HCT116 (cell line): Measurements from ENCODE around the gene GTF3C4. TPM values are rescaled to one million over a fixed set of nuclear protein-coding genes. Genes with fewer than 3 reads are reported as not detected.

ENCODE experiments used
- ATAC-seq: fragments of 200-7000 bp; cut with Tn5 transposase; 2 replicates; pipeline ENCODE4 v1.9.1; 2020; ENCODE audit warnings: mild to moderate bottlenecking, moderate library complexity
- BruUV-seq: library from RNA; stranded (reverse); fragments of 400-500 nt; replicated peaks from 2 replicates; lab custom pipeline; 2021; lab: Mats Ljungman, UMichigan
- CTCF ChIA-PET: fragments of 300-600 bp; sonication (Branson Sonifier 250); formaldehyde crosslinking; loops from one replicate; lab custom pipeline; 2021; ENCODE audit warnings: antibody characterized with exemption; lab: Charles Lee
- POLR2A ChIA-PET: fragments of 300-600, 350-600 bp; sonication (Branson Sonifier 250); formaldehyde crosslinking; loops from one replicate; lab custom pipeline; 2021; ENCODE audit warnings: antibody characterized with exemption; lab: Charles Lee
- RAD21 ChIA-PET, 2 experiments: fragments of 300-600 bp; sonication (Branson Sonifier 250); formaldehyde crosslinking; loops; one replicate each; lab custom pipeline; 2023; ENCODE audit warnings: low total read pairs in 2 of 2; ENCODE audit not compliant: uncharacterized antibody in 2 of 2, unreplicated experiment in 2 of 2, low non-redundant PET in 1 of 2; lab: Charles Lee
- DNase-seq: peaks from one replicate; pipeline ENCODE4 v3.0.0-alpha.2; 2010; ENCODE audit warnings: low read depth, low spot score
- H2AFZ ChIP-seq: fragments of 200-600 bp; shearing (Covaris generic), sonication (generic); 2 replicates; pipeline ENCODE4 v1.6.1; 2017; ENCODE audit warnings: low read depth, mixed run types, mixed read lengths, antibody characterized with exemption, low read length; ENCODE audit not compliant: poor library complexity, severe bottlenecking
- H3K27ac ChIP-seq: 2 replicates; pipeline ENCODE4 v1.5.1; 2012; ENCODE audit warnings: low read depth, low read length
- H3K27me3 ChIP-seq: fragments of 200-600 bp; sonication (generic); 2 replicates; pipeline ENCODE4 v1.6.1; 2016; ENCODE audit warnings: mixed run types, low read length, mixed read lengths; ENCODE audit not compliant: insufficient read depth
- H3K36me3 ChIP-seq, 2 experiments: fragments of 200-500 bp in 1 of 2; fragments of 200-600 bp in 1 of 2; sonication (Bioruptor generic) in 1 of 2; sonication (generic) in 1 of 2; 2 replicates each; pipeline versions ENCODE4 v1.5.1 to v1.6.1; 2014 to 2016; ENCODE audit warnings: low read length in 2 of 2, inconsistent platforms in 1 of 2, mixed read lengths in 1 of 2, mixed run types in 1 of 2; ENCODE audit not compliant: insufficient read depth in 2 of 2, control insufficient read depth in 1 of 2
- H3K4me1 ChIP-seq, 2 experiments: fragments of 200-600 bp in 1 of 2; sonication (generic) in 1 of 2; 2 replicates each; pipeline versions ENCODE4 v1.5.1 to v1.6.1; 2012 to 2017; ENCODE audit warnings: low read length in 2 of 2, inconsistent platforms in 1 of 2, mild to moderate bottlenecking in 1 of 2, mixed read lengths in 1 of 2, mixed run types in 1 of 2, moderate library complexity in 1 of 2; ENCODE audit not compliant: insufficient read depth in 2 of 2, control insufficient read depth in 1 of 2
- H3K4me2 ChIP-seq: fragments of 200-600 bp; sonication (generic); 2 replicates; pipeline ENCODE4 v1.6.1; 2017; ENCODE audit warnings: mixed run types, low read length, mixed read lengths
- H3K4me3 ChIP-seq, 2 experiments: fragments of 200-600 bp in 1 of 2; sonication (generic) in 1 of 2; replicated peaks in 1 of 2; 2 replicates each; pipeline ENCODE4 v1.5.1; 2011 to 2016; ENCODE audit warnings: low read length in 2 of 2, control low read depth in 1 of 2, low read depth in 1 of 2, mild to moderate bottlenecking in 1 of 2, mixed read lengths in 1 of 2, mixed run types in 1 of 2
- H3K79me2 ChIP-seq: fragments of 200-600 bp; sonication (generic); 2 replicates; pipeline ENCODE4 v1.6.1; 2017; ENCODE audit warnings: mild to moderate bottlenecking, mixed run types, low read length, moderate library complexity, mixed read lengths; ENCODE audit not compliant: insufficient read depth
- H3K9ac ChIP-seq: fragments of 200-600 bp; sonication (generic); 2 replicates; pipeline ENCODE4 v1.6.1; 2016; ENCODE audit warnings: low read length, mixed read lengths
- H3K9me2 ChIP-seq: fragments of 200-600 bp; sonication (generic), shearing (Covaris generic); 2 replicates; pipeline ENCODE4 v1.6.1; 2017; ENCODE audit warnings: mixed run types, mild to moderate bottlenecking, moderate library complexity; ENCODE audit not compliant: insufficient read depth
- H3K9me3 ChIP-seq, 2 experiments: fragments of 200-500 bp in 1 of 2; fragments of 200-600 bp in 1 of 2; sonication (Bioruptor generic) in 1 of 2; sonication (generic) in 1 of 2; 2 replicates each; pipeline ENCODE4 v1.6.1; 2014 to 2017; ENCODE audit warnings: low read length in 2 of 2, mixed read lengths in 2 of 2, inconsistent platforms in 1 of 2, low read depth in 1 of 2, mild to moderate bottlenecking in 1 of 2, mixed run types in 1 of 2, moderate library complexity in 1 of 2; ENCODE audit not compliant: control insufficient read depth in 1 of 2, insufficient read depth in 1 of 2
- H4K20me1 ChIP-seq: fragments of 200-600 bp; sonication (generic), shearing (Covaris generic); 2 replicates; pipeline ENCODE4 v1.6.1; 2017; ENCODE audit warnings: mixed run types, mild to moderate bottlenecking, moderate library complexity; ENCODE audit not compliant: insufficient read depth
- ATF3 ChIP-seq: IDR thresholded peaks from 2 replicates; pipeline ENCODE4 v1.6.1; 2012
- CBX3 ChIP-seq: IDR thresholded peaks from 2 replicates; pipeline ENCODE4 v1.6.1; 2012; ENCODE audit warnings: low read depth
- CEBPB ChIP-seq: IDR thresholded peaks from 2 replicates; pipeline ENCODE4 v1.6.1; 2012; ENCODE audit warnings: low read depth
- CTCF ChIP-seq, 3 experiments: fragments of 200-600 bp in 1 of 3; sonication (generic) in 1 of 3; IDR thresholded peaks in 2 of 3; conservative IDR thresholded peaks in 1 of 3; 2 replicates each; pipeline ENCODE4 v1.5.1; 2012 to 2017; ENCODE audit warnings: low read depth in 2 of 3, low read length in 2 of 3, antibody characterized with exemption in 1 of 3, borderline replicate concordance in 1 of 3, control low read depth in 1 of 3, mild to moderate bottlenecking in 1 of 3, mixed read lengths in 1 of 3, mixed run types in 1 of 3, moderate library complexity in 1 of 3; ENCODE audit not compliant: insufficient read depth in 1 of 3
- EGR1 ChIP-seq: IDR thresholded peaks from 2 replicates; pipeline ENCODE4 v1.6.1; 2012; ENCODE audit warnings: low read depth
- EZH2 ChIP-seq: fragments of 200-600 bp; sonication (generic); IDR thresholded peaks from 2 replicates; pipeline ENCODE4 v1.6.1; 2017; ENCODE audit warnings: antibody characterized with exemption, mixed run types
- EZH2phosphoT487 ChIP-seq: fragments of 200-600 bp; IDR thresholded peaks from 2 replicates; pipeline ENCODE4 v1.6.1; 2018; ENCODE audit warnings: antibody characterized with exemption, borderline replicate concordance
- JUND ChIP-seq: IDR thresholded peaks from 2 replicates; pipeline ENCODE4 v1.6.1; 2012
- MAX ChIP-seq: IDR thresholded peaks from 2 replicates; pipeline ENCODE4 v1.6.1; 2012
- POLR2A ChIP-seq: IDR thresholded peaks from 2 replicates; pipeline ENCODE4 v1.7.0; 2011; ENCODE audit warnings: borderline replicate concordance; ENCODE audit not compliant: insufficient read depth, insufficient read length; ENCODE audit errors: extremely low read depth
- POLR2AphosphoS5 ChIP-seq: IDR thresholded peaks from 2 replicates; pipeline ENCODE4 v1.6.1; 2011; ENCODE audit warnings: mild to moderate bottlenecking, low read depth, low read length, moderate library complexity
- RAD21 ChIP-seq: IDR thresholded peaks from 2 replicates; pipeline ENCODE4 v1.6.1; 2012; ENCODE audit warnings: low read depth, mild to moderate bottlenecking
- REST ChIP-seq: IDR thresholded peaks from 2 replicates; pipeline ENCODE4 v1.6.1; 2012; ENCODE audit warnings: low read depth
- SIN3A ChIP-seq: IDR thresholded peaks from 2 replicates; pipeline ENCODE4 v1.6.1; 2012; ENCODE audit warnings: low read depth
- SP1 ChIP-seq: IDR thresholded peaks from 2 replicates; pipeline ENCODE4 v1.6.1; 2012; ENCODE audit warnings: low read depth
- TCF7L2 ChIP-seq: IDR thresholded peaks from 2 replicates; pipeline ENCODE4 v1.7.0; 2011; ENCODE audit warnings: borderline replicate concordance, inconsistent platforms; ENCODE audit not compliant: insufficient read depth, insufficient read length; ENCODE audit errors: extremely low read depth
- YY1 ChIP-seq: IDR thresholded peaks from 2 replicates; pipeline ENCODE4 v1.6.1; 2011; ENCODE audit warnings: low read length, low read depth, moderate library complexity, mild to moderate bottlenecking; ENCODE audit not compliant: insufficient replicate concordance; ENCODE audit errors: extremely low read depth
- ZBTB33 ChIP-seq: IDR thresholded peaks from 2 replicates; pipeline ENCODE4 v1.6.1; 2011; ENCODE audit warnings: mild to moderate bottlenecking, low read length, moderate library complexity; ENCODE audit not compliant: insufficient replicate concordance; ENCODE audit errors: extremely low read depth
- ZFX ChIP-seq: fragments of 450-650 bp; IDR thresholded peaks from 2 replicates; pipeline ENCODE4 v1.6.1; 2017
- ZNF274 ChIP-seq: fragments of 200-500 bp; sonication (Bioruptor generic); IDR thresholded peaks from 2 replicates; pipeline ENCODE4 v1.6.1; 2014; ENCODE audit warnings: mild to moderate bottlenecking, low read depth, low read length, inconsistent platforms
- intact Hi-C: fragments of 100-400 bp; cut with micrococcal nuclease; formaldehyde crosslinking; loops from 2 replicates; pipeline ENCODE4 v1.10.0; 2022
- total RNA-seq: library from RNA; stranded (reverse); gene quantifications from one replicate; pipeline ENCODE4 v1.2.1, GENCODE V29; 2021; ENCODE audit not compliant: unreplicated experiment

GTF3C4 gene
- total RNA-seq, 1 experiment from 2014 or later, result 26.4 TPM

GRCh38 chr9:132627106-132627505, 43.2 kb upstream of the GTF3C4 start:
- no peak overlapping the region for H3K4me2 ChIP-seq
- H3K9ac ChIP-seq, result no peak overlapping the region
- no peaks in the 10 kb centered on the region for H3K4me1 ChIP-seq
- ATAC-seq (no peak), DNase-seq (no peak)
- H3K27ac ChIP-seq, result no peak overlapping the region
- H3K79me2 ChIP-seq, result no peaks in the 10 kb centered on the region
- POLR2A ChIA-PET, result no interaction called here
- H2AFZ ChIP-seq, result no peak overlapping the region
- H3K27me3 ChIP-seq, result no peaks in the 10 kb centered on the region
- H3K9me3 ChIP-seq, result no peaks in the 10 kb centered on the region
- intact Hi-C loops, result no loop called here
- no TSS peak for BruUV-seq
- TF ChIP-seq EZH2phosphoT487 (no peak), ZBTB33 (no peak), CTCF (IDR thresholded peaks at IDR 0.05 in 2 of 3, conservative IDR thresholded peaks at IDR 0.05 in 1 of 3; ENCODE audit: borderline replicate concordance in 1 of 3, insufficient read depth in 1 of 3, low read depth in 2 of 3, low read length in 2 of 3) (no peak), ZNF274 (no peak), CBX3 (no peak), ATF3 (no peak), SP1 (no peak), TCF7L2 (no peak), YY1 (no peak), JUND (no peak), CEBPB (no peak), REST (no peak), EGR1 (no peak), ZFX (no peak), POLR2A (no peak), POLR2AphosphoS5 (no peak), EZH2 (no peak), SIN3A (no peak), RAD21 (no peak), MAX (no peak)
- RAD21 ChIA-PET, result no interaction called here
- H3K9me2 ChIP-seq, result no peaks in the 10 kb centered on the region
- CTCF ChIA-PET, result no interaction called here
- H3K4me3 ChIP-seq, result no peak overlapping the region
- peaks cover 20 to 60% of the 10 kb centered on the region in 2 experiments for H3K36me3 ChIP-seq
- no peaks in the 10 kb centered on the region for H4K20me1 ChIP-seq
